ENCODE data around the gene VCL.
"Not testable (repeated sequence)": the region's sequence is repeated elsewhere in the genome, so short reads cannot be mapped to it uniquely, and the experiment has no call there.

Gene VCL

DNA sequence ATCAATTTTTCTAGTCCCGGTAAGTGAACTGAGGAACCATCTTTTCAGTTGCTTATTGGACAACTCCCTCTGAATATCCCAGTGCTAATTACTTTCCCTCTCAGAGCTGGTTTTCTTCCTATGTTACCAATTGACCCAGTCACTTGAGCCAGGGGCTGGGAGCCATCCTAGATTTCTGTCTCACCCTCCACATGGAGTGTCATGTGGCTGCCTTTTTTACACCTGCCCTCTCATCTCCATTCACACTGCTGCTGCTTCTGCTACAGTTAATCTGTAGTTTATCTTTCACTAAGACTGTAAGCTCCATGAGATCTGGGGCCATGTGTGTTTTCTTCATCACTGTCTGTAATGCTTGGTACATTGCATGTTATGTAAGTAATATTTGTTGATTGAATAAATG, 35.8 kb downstream of the VCL start:
- peak overlapping the region; percentile 58 for H3K27ac ChIP-seq
- no peak for DNase-seq (ENCODE audit: low read depth, low spot score)

DNA sequence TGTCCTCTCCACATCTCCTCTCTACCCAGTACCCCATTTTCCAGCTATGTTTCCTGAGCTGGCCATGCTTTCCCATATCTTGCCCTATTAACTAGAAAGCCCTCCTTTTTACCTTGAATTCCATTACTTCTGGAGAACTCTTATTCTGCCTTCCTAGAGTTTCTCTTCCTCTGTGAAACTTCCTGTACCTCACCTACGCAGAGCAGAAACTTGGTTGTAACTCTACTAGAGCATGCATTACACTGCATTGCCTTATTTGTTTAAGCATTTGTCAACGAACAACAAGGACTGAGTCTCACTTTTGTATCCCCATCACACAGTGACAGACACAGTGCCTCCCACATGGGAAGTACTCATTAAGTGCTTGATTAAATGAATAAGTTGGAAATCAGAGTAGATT, 36.4 kb downstream of the VCL start:
- DNase-seq (ENCODE audit: low read depth, low spot score) = no peak
- H3K27ac ChIP-seq = peak overlapping the region; percentile 58

DNA sequence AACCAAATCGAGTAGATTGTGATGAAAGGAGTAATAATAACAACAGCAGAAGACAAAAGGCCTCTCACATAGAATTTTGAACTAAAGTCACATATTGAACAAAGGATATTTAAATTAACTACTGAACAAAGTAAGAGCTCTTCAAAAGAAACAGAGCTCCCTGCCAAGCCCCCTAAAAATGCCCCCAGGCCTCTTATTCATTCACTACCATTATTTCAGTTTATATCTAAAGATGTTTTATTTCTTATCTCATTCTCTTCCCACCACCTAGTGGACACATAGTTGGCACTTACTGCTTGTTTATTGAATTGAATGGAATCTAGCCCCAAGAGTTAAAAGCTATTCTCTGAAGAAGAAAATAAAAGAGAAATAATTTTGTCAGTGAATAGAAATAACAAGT, 37.4 kb downstream of the VCL start:
- no peak overlapping the region for H3K27ac ChIP-seq
- no peak for DNase-seq (ENCODE audit: low read depth, low spot score)

DNA sequence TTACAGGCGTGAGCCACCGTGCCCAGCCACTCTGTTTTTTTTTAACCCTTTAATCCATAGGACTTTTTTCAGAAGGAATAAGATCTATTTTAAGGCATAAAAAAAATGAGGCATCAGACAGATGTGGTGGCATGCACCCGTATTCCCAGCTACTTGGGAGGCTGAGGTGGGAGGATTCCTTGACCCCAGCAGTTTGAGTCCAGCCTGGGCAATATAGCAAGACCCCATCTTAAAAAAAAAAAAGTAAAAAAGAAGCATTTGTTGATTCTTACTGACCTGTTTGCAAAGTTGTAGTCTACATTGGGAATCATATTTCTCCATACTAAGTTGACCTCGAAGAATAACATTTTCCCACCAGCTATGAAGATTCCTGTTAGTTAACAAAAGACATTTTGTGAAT, 38.6 kb downstream of the VCL start:
- H3K27ac ChIP-seq = no peak overlapping the region
- DNase-seq (ENCODE audit: low read depth, low spot score) = no peak

DNA sequence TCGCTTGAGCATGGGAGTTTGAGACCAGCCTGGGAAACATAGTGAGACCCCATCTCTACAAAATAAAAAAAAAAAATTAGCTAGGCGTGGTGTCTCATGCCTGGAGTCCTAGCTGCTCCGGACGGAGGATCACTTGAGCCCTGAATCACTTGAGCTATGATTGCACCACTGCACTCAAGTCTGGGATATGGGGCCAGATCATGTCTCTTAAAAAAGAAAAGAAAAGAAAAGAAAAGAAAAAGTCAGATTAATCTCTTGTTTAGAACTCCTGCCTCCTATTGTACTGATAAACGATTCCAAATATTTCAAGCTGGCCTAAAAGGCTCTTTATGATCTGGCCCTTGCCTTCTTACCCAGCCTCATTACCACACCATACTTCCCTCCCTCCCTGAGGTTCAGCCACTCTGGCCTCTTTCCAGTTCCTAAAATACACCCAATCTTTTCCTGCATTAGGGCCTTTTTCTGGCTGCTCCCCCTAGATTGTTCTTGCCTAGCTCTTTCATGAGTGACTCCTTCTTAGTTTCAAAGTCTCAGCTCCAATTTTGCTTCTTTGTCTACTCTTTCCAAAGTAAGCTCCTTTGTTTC, 41.7 kb downstream of the VCL start:
- no peak overlapping the region for H3K27ac ChIP-seq
- no peak for DNase-seq (ENCODE audit: low read depth, low spot score)

DNA sequence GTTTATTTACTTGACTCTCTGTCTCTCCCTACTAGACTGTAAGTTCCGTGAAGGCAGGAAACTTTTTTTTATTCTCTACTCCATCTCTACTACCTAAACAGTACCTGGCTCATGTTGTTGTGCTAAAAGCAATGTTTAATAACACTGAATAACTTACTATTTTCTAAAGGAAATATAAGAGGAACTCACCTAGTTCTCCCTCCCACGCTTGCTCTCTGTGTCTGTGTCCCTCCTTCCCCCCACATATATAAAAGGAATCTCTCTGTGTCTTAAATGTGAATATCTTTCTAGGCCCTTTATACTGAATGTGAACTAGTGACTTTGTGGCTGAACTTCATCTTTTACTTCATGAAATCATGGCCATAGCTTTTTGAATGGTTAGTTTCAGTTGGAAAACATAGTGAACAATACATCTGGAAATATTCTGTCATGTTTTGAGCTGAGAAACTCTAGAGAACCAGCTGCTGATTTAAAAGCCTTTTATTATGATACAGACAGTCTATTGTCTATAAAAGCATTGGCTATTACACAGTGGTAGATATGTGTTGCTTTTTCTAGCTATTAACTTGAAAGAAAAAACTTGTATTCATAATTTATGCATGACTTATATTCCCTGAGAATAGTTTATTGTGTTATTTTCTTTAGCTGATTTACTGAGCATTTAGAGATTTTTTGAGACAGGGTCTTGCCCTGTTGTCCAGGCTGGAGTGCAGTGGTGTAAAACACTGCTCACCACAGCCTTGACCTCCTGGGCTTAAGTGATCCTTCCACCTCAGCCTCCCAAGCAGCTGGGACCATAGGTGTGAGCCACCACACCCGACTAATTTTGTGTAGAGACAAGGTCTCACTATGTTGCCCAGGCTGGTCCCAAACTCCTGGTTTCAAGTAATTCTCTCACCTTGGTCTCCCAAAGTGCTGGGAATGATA, 42.5 kb downstream of the VCL start:
- no peak for DNase-seq (ENCODE audit: low read depth, low spot score)
- H3K27ac ChIP-seq = no peak overlapping the region

DNA sequence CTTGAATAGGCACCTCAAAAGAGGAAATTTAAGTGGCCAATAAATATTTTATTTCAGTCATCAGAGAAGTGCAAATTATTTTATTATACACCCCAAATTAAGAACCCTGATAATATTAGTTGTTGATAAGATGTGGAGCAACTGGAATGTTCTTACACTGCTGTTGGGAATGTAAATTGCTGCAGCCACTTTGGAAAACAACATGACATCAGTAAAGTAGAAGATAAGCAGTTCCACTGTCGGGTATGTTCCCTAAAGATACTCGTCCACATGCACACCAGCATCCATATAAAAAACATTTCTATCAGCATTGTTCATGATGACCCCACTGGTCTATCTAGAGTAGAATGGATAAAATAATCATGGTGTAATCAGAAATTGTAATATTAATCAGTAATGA, 46.5 kb downstream of the VCL start:
- DNase-seq (ENCODE audit: low read depth, low spot score) = no peak
- H3K27ac ChIP-seq = no peak overlapping the region

DNA sequence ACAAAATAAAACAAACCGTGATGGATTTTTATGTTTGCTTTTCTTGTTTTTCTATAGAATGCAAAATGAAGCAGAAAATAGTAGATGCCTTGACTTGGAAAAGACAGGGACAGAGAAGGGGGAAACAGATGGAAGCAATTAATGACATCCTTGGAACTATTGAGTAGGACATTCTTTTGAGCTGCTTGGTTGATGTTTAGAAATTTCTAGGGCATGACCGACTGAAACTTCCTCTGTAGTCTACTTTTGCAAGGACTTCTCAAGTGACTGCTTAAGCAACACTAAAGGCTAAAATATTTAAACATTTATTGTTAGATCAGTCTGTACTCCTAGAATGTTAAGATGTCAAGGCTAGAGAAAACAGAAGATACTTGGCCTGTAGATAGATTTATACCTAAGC, 49.4 kb downstream of the VCL start:
- DNase-seq (ENCODE audit: low read depth, low spot score) = no peak

DNA sequence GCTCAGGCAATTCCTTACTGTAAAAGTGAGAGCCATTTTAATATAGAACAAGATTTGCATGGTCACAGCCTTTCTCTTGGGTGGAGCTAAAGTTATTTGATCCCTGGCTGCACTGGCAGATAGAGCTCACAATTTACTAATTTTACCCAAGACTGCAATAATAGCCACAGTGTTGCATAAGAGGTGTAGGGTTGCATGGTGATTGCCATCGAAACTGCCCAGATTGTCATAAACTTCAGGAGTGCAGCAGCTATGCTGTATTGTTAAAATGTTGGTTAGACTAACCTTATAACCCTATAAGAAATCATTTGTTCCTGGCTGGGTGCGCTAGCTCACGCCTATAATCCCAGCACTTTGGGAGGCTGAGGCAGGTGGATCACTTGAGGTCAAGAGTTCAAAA, 50.0 kb downstream of the VCL start:
- peak overlapping the region; percentile 28 for H3K27ac ChIP-seq
- no peak for DNase-seq (ENCODE audit: low read depth, low spot score)

More for the DNA sequence above, 49.4 kb downstream of the VCL start:
- H3K27ac ChIP-seq = peak overlapping the region; percentile 28

DNA sequence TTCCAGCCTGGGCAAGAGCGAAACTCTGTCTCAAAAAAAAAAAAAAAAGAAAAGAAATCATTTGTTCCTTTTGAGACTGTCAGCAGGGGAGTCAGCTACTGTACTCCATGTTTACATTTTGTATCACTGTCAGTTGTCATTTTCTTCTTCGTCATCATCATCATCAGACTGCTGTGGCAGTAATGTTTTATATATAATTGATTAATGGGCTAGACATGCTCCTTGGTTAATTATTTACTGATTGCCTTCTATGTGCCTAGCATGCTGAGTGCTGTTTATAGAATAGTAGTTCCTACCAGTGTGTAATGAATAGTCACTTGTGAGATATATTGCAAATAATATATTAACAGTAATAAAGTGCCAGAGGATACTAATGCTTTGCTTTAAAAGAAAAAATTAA, 50.5 kb downstream of the VCL start:
- peak overlapping the region; percentile 28 for H3K27ac ChIP-seq
- no peak for DNase-seq (ENCODE audit: low read depth, low spot score)

DNA sequence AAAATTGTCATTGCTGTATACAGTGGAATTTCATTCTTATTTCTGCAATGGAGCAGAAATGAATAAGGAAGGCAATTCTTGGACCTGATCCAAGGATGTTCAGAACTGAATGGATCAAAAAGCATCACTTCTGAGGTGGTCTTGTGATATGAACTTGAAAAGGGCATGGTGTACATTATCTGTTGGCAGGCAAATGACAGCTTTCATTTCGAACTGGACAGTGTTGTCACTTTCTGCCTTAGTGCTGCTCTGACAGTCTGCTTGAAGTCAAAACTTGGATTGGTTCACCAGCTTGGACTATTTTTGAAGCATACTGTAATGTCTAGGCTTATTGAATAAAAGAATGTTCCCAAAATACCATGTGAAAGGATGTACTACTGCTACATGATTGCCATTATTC, 52.0 kb downstream of the VCL start:
- no peak overlapping the region for H3K27ac ChIP-seq

DNA sequence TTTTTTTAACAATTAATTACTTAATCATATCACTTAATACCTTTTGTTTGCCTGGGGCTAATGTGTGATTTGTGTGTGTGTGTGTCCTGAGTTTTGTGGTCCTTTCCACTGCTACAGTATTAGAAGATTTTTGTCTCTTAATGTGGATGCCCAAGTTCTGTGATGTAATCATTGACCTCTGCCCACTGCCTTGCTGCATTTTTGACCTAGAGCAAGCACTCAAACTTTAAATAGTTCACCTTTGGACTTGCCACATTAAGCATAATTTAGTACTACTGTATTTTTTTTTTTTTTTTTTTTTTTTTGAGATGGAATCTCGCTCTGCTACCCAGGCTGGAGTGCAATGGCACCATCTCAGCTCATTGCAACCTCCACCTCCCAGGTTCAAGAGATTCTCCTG, 52.7 kb downstream of the VCL start:
- H3K27ac ChIP-seq = no peak overlapping the region
- DNase-seq (ENCODE audit: low read depth, low spot score) = no peak

More for the DNA sequence above, 52.0 kb downstream of the VCL start:
- no peak for DNase-seq (ENCODE audit: low read depth, low spot score)

DNA sequence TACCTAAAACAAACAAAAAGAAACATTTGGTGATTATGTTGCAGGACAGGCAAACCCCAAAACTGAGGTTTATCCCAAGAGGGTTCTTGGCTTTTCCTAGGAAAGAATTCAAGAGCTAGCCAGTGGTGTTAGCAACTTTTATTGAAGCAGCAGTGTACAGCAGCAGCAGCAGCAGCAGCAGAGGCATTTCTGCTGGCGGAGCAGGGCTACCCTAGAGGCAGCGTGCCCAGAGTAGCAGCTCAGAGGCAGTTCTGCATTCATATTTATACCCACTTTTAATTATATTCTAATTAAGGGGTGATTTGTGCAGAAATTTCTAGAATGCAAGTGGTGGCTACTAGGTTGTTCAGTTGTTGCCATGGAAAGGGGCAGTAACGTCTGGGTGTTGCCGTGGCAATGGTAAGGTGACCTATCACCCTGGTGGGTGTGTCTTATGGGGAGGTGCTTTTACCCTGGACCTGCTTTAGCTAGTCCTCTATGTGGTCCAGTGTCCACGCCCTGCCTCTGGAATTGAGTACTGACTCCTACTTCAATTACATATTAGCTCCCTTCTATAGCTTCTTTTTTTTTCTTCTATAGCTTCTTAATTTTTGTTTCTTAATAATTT, 53.9 kb downstream of the VCL start:
- DNase-seq (ENCODE audit: low read depth, low spot score) = no peak
- no peak overlapping the region for H3K27ac ChIP-seq

DNA sequence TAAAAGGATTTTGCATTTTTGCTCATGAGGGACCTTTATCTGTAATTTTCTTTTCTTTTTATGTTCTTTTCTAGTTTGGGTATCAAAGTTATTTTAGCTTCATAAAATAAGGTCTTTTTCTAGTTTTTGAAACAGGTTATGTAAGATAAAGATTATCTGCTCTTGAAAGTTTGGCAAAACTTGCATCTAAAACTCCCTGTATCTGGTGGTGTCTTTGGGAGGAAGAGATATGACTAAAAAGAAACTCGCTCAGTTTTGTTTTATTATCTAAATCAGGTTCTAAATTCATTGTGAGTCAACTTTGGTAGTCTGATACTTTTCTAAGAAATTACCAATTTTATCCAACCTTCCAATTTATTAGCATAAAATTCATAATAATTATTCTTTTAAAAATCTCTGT, 55.1 kb downstream of the VCL start:
- no peak overlapping the region for H3K27ac ChIP-seq
- no peak for DNase-seq (ENCODE audit: low read depth, low spot score)

DNA sequence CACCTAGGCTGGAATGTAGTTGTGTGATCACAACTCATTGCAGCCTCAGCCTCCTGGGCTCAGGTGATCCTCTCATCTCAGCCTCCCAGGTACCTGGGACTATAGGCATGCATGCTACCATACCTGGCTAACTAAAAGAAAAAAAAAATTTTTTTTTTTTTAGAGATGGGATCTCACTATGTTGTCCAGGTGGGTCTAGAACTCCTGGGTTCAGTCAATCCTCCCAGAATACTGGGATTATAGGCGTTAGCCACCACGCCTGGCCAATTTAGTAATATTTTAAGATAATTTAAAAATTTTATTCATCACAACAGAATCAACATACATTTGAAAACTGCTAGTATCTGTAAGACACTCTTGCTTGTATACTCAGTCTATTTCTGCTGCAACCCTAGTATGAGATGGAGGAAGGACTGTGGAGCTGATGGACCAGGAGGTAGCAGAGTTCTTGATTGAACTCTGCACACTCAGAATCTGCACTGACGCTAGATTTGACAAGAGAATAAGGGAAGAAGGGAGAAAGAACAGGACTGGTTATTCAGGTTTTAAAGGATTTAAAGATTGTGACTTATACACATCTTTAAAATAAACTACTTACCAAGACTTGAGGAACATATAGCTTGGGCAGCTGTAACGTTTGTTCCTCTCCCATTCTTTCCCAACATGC, 57.6 kb downstream of the VCL start:
- DNase-seq (ENCODE audit: low read depth, low spot score) = no peak
- peak overlapping the region; percentile 87 for H3K27ac ChIP-seq

DNA sequence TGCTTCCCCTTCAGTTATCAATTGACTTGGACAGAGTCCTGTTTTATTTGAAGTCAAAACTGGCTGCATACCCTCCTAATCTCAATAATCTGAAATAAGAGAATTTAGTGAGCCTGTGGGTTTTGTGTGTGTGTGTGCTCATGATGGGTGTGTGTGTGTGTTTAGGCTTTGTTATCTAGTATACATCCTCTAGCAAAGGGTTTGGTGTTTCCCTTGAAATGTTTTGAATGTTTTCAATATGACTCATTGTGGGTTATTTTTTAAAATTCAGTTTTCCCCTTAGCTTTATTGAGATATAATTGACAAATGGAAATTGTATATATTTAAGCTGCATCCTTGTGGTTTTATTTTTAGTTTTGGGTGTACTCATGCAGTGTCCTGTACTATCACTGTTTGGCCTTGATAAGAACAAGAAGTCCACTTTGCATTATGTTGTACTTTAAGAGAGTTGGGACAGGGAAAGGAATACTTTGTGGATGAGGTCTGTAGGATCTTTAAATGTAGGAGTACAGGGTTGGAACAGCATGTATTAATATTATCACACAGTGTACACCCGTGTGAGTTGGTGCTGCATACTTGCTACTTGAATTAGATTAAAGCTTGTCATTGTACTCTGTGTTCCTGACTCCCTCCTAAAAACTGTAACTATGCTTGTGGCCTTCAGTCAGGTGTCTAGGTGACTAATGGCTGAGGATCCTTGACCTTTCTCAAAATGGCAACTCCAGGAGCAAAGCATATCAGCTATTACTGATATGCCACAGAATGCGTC, 58.3 kb downstream of the VCL start:
- no peak for DNase-seq (ENCODE audit: low read depth, low spot score)
- peak overlapping the region; percentile 87 for H3K27ac ChIP-seq

DNA sequence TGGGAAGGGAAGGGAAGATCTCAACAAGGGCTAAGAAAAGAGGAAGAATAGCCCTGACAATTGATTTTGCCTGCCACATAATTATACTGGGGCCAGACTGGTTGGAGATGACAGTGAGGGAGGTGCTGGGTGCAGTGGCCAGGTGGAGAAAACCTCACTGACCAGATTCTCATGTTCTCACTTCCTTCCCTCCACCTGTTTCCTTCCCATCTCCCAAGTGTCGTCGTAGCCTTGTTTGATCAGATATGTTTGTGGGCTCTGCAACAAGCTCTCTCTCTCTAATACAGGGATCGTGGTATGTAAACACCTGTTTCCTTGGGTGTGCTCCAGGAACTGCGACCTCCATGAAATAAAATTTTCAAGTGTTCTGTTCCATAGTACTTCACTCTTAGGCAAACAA, 60.2 kb downstream of the VCL start:
- H3K27ac ChIP-seq = peak overlapping the region; percentile 87
- DNase-seq (ENCODE audit: low read depth, low spot score) = no peak

DNA sequence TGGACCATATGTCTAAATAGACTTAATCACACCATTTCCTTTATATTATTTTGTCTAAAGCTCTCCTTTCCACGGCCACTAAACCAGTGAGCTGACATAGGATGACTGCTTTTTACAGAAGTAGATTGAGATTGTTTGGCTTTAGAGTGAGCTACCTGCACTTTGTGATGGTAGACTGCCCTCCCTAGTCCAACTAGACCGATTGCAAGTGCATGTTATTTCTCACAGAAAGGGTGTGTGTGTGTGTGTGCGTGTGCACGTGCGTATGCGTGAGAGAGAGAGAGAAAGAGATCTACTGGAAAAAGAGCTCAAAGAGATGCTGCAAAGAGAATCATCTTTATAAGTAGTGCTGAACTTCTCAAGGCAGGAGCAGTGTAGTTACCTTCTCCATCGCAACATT, 60.7 kb downstream of the VCL start:
- DNase-seq (ENCODE audit: low read depth, low spot score) = no peak
- H3K27ac ChIP-seq = peak overlapping the region; percentile 87

DNA sequence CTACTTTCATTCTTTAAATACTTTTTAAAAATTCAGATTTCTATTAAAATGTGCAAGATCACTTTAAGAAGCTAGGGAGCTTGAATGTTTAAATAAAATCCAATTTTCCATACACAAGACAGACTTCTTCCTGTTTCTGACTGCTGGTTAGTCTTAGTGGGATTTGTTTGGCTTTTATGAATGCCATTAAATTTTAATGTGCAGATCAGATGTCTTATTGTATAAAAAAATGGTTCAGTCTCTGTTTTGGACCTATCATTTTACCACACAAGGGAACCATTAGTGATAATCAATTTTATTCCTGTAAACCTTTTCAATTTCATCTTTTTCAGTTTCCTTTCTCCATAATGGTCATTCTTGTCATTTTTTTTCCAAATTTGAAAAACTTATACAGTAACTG, 63.2 kb downstream of the VCL start:
- no peak overlapping the region for H3K27ac ChIP-seq
- no peak for DNase-seq (ENCODE audit: low read depth, low spot score)

DNA sequence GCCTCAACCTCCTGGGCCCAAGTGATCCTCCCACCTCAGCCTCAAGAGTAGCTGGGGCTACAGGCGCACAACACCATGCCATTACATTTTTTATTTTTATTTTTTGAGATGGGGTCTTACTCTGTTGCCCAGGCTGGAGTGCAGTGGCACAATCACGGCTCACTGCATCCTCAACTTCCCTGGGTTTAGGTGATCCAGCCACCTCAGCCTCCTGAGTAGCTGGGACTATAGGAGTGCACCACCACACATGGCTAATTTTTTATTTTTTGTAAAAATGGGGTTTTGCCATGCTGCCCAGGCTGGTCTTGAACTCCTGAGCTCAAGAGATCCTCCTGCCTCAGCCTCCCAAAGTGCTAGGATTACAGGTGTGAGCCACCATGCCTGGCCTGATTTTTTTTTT, 64.1 kb downstream of the VCL start:
- not testable (repeated sequence) for DNase-seq (ENCODE audit: low read depth, low spot score); H3K27ac ChIP-seq

Measured in epithelial cell of prostate (primary cell).